Activated T-cell treated with anti-CD3 and anti-CD28 coated beads, Interleukin-2, amount 50 U/mL, for 48 hours (primary cell): Measurements from ENCODE around the gene MCRS1.
"Not testable (repeated sequence)": the region's sequence is repeated elsewhere in the genome, so short reads cannot be mapped to it uniquely, and the experiment has no call there.

Source experiments
- DNase-seq, 2 experiments: peaks; one replicate each; pipeline ENCODE4 v3.0.0-alpha.2; 2020

The MCRS1 gene

GRCh38 chr12:49567611-49568441 lies at the start of gene MCRS1:
MCRS1 (minus strand) TSS chr12:49568142; CDS start chr12:49566731, 1,411 bp downstream.
- DNase-seq, result peak; percentile 90 to 92

- DNase-seq, result no peak
These were observed 48.7 kb upstream of the MCRS1 start for GRCh38 chr12:49616533-49617219.

GRCh38 chr12:49615725-49616124 lies 47.8 kb upstream of the MCRS1 start:
- no peak for DNase-seq

GRCh38 chr12:49612210-49612609 lies 44.3 kb upstream of the MCRS1 start:
- DNase-seq, result no peak

- not testable (repeated sequence) for DNase-seq
These were observed 42.8 kb upstream of the MCRS1 start for GRCh38 chr12:49610785-49611184.

GRCh38 chr12:49609875-49610154 lies 41.9 kb upstream of the MCRS1 start:
- DNase-seq, result no peak

GRCh38 chr12:49609059-49609874 lies 41.3 kb upstream of the MCRS1 start:
- no peak for DNase-seq

- not testable (repeated sequence) for DNase-seq
These were observed 37.6 kb upstream of the MCRS1 start, which contains the start of gene FAM186B for GRCh38 chr12:49605539-49605938. FAM186B (minus strand) TSS chr12:49605639; CDS start chr12:49605477, 162 bp downstream.

- DNase-seq, result no peak
These were observed 36.9 kb upstream of the MCRS1 start for GRCh38 chr12:49604856-49605255.

GRCh38 chr12:49603721-49604120 lies 35.8 kb upstream of the MCRS1 start:
- DNase-seq, result no peak

GRCh38 chr12:49599961-49600360 lies 32.0 kb upstream of the MCRS1 start:
- DNase-seq, result no peak

GRCh38 chr12:49598527-49598926 lies 30.6 kb upstream of the MCRS1 start:
- DNase-seq, result no peak

- no peak for DNase-seq
These were observed 21.0 kb upstream of the MCRS1 start for GRCh38 chr12:49588721-49589516.

GRCh38 chr12:49588281-49588680 lies 20.3 kb upstream of the MCRS1 start:
- DNase-seq, result no peak

- no peak for DNase-seq
These were observed 19.4 kb upstream of the MCRS1 start for GRCh38 chr12:49587174-49587908.

GRCh38 chr12:49585477-49586459 lies 17.8 kb upstream of the MCRS1 start:
- no peak for DNase-seq

- DNase-seq, result no peak
These were observed 16.6 kb upstream of the MCRS1 start for GRCh38 chr12:49584591-49584990.

GRCh38 chr12:49583366-49584094 lies 15.6 kb upstream of the MCRS1 start:
- DNase-seq, result no peak

GRCh38 chr12:49582850-49583249 lies 14.9 kb upstream of the MCRS1 start:
- no peak for DNase-seq

GRCh38 chr12:49582201-49582600 lies 14.3 kb upstream of the MCRS1 start:
- DNase-seq, result no peak
